GM18909 (cell line): ENCODE data around the gene CREB3.

Experiments used
- ATAC-seq: cut with Tn5 transposase; IDR thresholded peaks from one replicate; pipeline ENCODE4 v1.9.1; 2021; ENCODE audit warnings: mild to moderate bottlenecking; ENCODE audit not compliant: unreplicated experiment, poor library complexity

The CREB3 gene

GRCh38 chr9:35771534-35771933 is 39.1 kb downstream of the CREB3 start:
- no peak for ATAC-seq

- no peak for ATAC-seq
These were observed 39.5 kb downstream of the CREB3 start for GRCh38 chr9:35771943-35772342.

DNA sequence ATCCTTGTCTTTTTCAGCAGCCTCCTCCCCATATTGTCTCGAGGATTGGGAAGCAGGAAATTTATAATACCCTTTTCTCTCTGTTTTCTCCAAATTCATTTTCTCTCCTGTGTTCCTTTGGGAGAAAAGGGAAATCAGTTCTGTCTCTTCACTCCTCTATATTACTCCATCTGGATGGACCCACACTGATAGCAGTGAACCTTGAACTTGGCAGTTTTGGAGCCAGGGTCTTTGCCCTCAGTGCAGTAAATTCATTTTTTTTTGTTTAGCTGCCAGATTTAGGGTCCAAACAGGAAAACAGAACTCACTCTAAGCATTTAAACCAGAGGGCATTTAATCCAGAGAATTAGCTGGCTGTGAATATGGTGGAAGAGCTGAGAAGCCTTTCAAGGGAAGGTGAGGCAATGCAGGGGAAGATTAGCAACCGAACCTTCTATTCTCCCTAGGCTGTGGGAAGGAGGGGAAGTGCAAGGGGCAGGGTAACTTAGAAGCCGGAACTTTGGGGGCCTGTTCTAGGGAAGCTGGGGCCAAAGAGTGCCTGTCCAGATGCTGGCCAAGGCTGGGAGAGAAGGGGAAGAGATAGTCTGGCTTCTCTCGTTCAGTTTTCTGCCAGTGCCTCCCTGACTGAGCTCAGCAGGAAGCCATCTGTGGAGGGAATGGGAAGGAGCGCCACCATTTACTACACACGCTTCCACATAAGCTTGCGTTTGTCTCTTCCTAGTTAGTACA is 42.6 kb downstream of the CREB3 start:
- ATAC-seq, result no peak

GRCh38 chr9:35776018-35776417 is 43.6 kb downstream of the CREB3 start:
- ATAC-seq, result no peak

GRCh38 chr9:35778496-35778895 is 46.0 kb downstream of the CREB3 start:
- no peak for ATAC-seq

DNA sequence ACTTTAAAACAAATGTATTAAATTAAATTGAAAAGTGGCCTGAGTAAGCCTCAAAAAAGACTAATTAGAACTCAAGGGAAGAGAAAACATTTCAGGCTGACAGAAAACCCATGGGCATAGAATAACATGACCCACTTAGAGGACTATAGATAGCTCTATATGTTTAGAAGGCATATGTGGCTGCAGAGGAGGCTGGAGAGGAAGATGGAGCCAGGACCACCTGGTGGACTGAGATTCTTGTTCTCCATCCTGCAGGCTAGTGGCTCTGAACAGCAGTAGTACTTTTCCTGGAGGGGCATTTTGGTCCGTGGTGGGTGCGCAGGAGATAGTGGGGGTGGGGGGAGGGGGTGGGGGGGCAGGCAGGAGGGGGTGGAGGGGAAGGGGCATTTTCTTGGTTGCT is 48.6 kb downstream of the CREB3 start:
- ATAC-seq, result no peak

DNA sequence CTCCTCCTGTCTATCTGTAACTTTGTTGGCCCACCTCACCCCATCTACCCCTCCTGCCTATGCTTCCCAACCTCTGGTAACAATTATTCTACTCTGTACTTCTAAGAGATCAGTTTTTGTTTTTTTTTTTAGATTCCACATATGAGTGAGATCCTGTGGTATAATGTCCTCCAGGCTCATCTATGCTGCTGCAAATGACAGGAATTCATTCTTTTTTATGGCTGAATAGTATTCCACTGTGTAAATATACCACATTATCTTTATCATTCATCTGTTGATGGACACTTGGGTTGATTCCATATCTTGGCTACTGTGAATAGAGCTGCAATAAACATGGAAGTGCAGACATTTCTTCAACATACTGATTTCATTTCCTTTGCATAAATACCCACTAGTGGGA is 51.0 kb downstream of the CREB3 start:
- no peak for ATAC-seq
